Measurements from ENCODE around the gene KCNT2.

KCNT2 gene

DNA sequence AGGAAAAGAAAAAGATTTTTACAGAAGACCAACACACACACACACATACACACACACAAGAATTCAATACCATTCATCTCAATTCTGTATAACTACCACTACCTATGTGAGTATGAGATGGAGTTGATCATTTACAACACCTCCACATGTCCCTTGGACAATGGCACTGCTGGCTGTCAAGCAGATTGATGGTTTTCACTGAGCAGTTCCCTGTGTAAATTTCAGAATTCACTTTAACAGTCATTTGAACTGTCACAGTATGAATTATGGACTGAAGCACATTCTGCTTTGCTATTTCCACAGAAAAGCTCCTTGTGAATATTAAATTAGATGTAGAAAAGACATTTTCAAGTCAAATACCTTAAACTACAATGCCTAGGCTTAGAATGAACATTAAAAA lies 14.3 kb downstream of the KCNT2 start:
- H3K4me3 ChIP-seq (ENCODE audit: low read depth, low read length): no peak overlapping the region
- DNase-seq (ENCODE audit: low read depth): no peak
- TF ChIP-seq, protein P1, sequence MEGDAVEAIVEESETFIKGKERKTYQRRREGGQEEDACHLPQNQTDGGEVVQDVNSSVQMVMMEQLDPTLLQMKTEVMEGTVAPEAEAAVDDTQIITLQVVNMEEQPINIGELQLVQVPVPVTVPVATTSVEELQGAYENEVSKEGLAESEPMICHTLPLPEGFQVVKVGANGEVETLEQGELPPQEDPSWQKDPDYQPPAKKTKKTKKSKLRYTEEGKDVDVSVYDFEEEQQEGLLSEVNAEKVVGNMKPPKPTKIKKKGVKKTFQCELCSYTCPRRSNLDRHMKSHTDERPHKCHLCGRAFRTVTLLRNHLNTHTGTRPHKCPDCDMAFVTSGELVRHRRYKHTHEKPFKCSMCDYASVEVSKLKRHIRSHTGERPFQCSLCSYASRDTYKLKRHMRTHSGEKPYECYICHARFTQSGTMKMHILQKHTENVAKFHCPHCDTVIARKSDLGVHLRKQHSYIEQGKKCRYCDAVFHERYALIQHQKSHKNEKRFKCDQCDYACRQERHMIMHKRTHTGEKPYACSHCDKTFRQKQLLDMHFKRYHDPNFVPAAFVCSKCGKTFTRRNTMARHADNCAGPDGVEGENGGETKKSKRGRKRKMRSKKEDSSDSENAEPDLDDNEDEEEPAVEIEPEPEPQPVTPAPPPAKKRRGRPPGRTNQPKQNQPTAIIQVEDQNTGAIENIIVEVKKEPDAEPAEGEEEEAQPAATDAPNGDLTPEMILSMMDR (IDR thresholded peaks at IDR 0.05; ENCODE audit: insufficient read depth, low read depth, low read length, missing control alignments): no peak

DNA sequence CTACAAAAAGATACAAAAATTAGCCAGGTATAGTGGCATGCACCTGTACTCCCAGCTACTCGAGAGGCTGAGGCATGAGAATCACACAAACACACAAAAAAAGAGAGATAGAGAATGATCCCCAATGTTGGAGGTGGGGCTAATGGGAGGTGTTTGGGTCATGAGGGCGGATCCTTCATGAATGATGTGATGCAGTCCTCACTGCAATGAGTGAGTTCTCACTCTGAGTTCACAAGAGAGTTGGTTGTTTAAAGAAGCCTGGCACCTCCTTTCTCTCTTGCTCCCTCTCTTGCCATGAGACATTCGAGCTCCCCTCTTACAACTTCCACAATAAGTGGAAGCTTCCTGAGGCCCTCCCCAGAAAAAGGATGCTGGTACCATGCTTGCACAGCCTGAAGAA lies 17.3 kb downstream of the KCNT2 start:
- TF ChIP-seq, protein P1 (IDR thresholded peaks at IDR 0.05; ENCODE audit: insufficient read depth, low read depth, low read length, missing control alignments): no peak
- no peak for DNase-seq (ENCODE audit: low read depth)
- no peak overlapping the region for H3K4me3 ChIP-seq (ENCODE audit: low read depth, low read length)

DNA sequence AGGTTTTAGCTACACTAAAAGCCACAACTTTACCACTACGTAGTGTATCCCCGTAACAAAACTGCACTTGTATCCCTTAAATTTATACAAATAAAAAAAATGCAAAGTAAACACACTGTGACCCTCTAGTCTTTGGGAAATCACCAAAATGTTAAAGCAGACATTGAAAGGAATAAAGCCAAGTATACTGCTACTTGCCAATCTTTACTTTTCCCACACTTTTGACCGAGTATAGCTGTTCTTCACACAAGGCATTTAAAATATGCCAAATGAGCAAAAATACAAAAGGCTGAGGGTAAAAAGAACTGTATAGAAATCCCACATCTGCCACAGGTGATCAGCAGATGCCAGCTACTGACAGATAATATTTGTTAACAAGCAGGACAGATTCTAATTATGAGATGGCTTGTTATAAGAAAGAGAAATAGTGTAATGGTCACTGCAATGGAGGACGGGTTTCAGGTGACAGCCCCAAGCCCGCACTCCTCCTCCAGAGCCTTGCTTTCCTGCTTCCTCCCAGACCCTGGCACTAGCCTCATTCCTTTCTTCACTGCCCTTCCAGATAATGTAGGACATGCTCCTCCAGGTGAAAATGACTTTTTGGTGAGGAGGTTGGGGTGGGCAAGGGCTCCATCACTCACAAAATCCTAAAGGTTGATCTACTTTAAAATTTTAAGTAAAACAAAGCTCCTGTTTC lies 18.1 kb downstream of the KCNT2 start:
- H3K4me3 ChIP-seq (ENCODE audit: low read depth, low read length): no peak overlapping the region
- TF ChIP-seq, protein P1 (IDR thresholded peaks at IDR 0.05; ENCODE audit: insufficient read depth, low read depth, low read length, missing control alignments): no peak
- no peak for DNase-seq (ENCODE audit: low read depth)

DNA sequence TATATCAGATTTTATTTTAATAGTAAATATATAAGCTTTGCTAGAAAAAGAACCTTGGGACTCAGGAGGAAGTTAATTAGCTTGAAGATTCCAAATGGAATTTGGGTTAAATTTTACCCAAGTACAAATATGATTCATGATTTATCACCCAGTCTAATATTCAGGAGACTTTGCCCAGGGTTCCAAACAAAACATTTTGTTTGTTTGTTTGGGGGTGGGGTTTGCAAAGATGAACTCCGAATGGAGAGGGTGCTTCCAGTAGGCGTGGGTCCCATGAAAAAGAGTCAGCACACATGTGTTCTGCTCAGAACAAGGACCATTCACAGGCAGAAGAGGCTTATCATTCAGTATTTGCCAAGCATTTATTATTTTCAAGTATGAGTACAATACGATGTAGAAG lies 23.5 kb downstream of the KCNT2 start:
- TF ChIP-seq, protein P1 (IDR thresholded peaks at IDR 0.05; ENCODE audit: insufficient read depth, low read depth, low read length, missing control alignments): no peak
- no peak overlapping the region for H3K4me3 ChIP-seq (ENCODE audit: low read depth, low read length)
- no peak for DNase-seq (ENCODE audit: low read depth)

DNA sequence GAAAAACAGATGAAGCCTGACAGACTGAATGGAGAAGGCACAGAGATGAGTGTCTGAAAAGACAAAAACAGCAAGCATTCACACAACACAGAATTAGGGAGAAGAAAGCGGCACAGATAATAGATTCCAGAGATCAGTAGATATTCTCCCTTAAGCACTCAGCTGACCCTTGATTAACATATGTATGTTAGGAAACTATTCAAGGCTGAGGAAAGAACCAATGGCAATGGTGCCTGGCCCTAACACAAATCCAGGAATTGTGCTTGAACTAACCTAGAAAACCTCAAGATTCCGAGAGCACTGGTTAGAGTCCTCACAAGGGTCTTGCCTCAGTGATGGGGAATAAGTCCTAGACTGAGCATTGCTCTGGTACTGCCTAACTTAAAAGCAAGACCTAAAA lies 30.9 kb downstream of the KCNT2 start:
- no peak overlapping the region for H3K4me3 ChIP-seq (ENCODE audit: low read depth, low read length)
- no peak for DNase-seq (ENCODE audit: low read depth)
- TF ChIP-seq, protein P1 (IDR thresholded peaks at IDR 0.05; ENCODE audit: insufficient read depth, low read depth, low read length, missing control alignments): no peak

DNA sequence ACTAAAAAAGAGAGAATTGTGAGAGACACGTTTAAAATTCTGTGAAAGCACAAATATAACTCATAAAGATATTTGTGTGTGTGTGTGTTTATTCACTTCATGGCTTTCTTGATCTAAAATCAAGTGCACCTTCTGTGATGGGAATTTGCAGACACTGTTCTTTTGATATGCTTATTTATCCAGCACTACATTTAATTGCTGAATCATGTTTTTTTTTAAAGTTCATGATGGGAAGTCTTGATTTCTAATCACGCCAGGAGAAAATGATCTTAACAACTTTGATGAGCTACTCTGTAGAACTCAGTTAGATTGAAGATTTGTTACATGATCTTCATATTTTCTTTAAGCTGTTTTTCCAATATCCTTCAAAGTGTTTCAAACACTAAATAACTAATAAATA lies 35.0 kb downstream of the KCNT2 start:
- DNase-seq (ENCODE audit: low read depth): no peak
- H3K4me3 ChIP-seq (ENCODE audit: low read depth, low read length): no peak overlapping the region
- TF ChIP-seq, protein P1 (IDR thresholded peaks at IDR 0.05; ENCODE audit: insufficient read depth, low read depth, low read length, missing control alignments): no peak

DNA sequence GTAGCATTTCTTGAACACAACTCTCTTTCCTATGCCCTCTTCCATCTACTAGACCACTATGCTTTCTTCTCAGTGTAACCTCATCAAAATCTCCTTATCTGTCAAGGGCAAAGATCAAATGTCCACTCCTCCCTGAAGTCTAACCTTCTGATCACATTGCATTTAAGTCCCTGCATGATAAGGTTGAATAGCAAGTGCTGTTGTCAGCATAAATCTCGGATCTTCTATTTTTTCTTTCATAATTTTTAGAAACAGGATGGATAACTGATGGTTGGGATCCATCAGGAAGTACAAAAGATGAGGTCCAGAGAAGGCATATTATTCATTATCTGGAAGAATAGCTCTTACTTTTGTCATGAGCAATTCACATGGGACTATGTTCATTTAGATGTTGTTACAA lies 41.0 kb downstream of the KCNT2 start:
- TF ChIP-seq, protein P1 (IDR thresholded peaks at IDR 0.05; ENCODE audit: insufficient read depth, low read depth, low read length, missing control alignments): no peak
- no peak for DNase-seq (ENCODE audit: low read depth)
- no peak overlapping the region for H3K4me3 ChIP-seq (ENCODE audit: low read depth, low read length)

Measured in GM12865 (cell line).